Stomach (tissue), 9 donors: Measurements from ENCODE around the gene PCYT2. TPM values are rescaled to one million over a fixed set of nuclear protein-coding genes. Genes with fewer than 3 reads are reported as not detected.

ENCODE experiments used
- DNase-seq, 2 donors: peaks; one replicate each; pipeline versions ENCODE4 v3.0.0 to v3.0.0-alpha.2; 2013 to 2019
- H3K27ac ChIP-seq, 5 donors: fragments of 200-600 bp in 4 of 5; sonication (generic) in 4 of 5; one replicate each; pipeline ENCODE4 v1.5.1; 2013 to 2019; ENCODE audit warnings: mild to moderate bottlenecking in 1 of 5, moderate library complexity in 1 of 5
- H3K27me3 ChIP-seq, 3 donors: fragments of 200-600 bp; sonication (generic); one replicate each; pipeline ENCODE4 v1.5.1; 2017 to 2019; ENCODE audit warnings: mixed run types in 1 of 3
- H3K36me3 ChIP-seq, 4 donors: fragments of 200-600 bp; sonication (generic); 1 replicate in 3 of 4; 2 replicates in 1 of 4; pipeline ENCODE4 v1.5.1; 2016 to 2019
- H3K4me1 ChIP-seq, 4 donors: fragments of 200-600 bp; sonication (generic); one replicate each; pipeline ENCODE4 v1.5.1; 2016 to 2019
- H3K4me3 ChIP-seq, 4 donors: fragments of 200-600 bp; sonication (generic) in 3 of 4; one replicate each; pipeline ENCODE4 v1.5.1; 2016 to 2019; ENCODE audit warnings: mild to moderate bottlenecking in 1 of 4
- H3K9me3 ChIP-seq, 4 donors: fragments of 200-600 bp; sonication (generic); one replicate each; pipeline ENCODE4 v1.5.1; 2016 to 2019
- EP300 ChIP-seq: sonication (generic); formaldehyde crosslinking; IDR thresholded peaks from one replicate; pipeline ENCODE4 v1.6.1; 2017; ENCODE audit warnings: antibody characterized with exemption
- POLR2A ChIP-seq, 4 donors: fragments of 450-650 bp; IDR thresholded peaks; one replicate each; pipeline ENCODE4 v1.6.1; 2016; ENCODE audit warnings: antibody characterized with exemption in 4 of 4, control low read depth in 2 of 4, mild to moderate bottlenecking in 1 of 4, moderate library complexity in 1 of 4
- POLR2AphosphoS5 ChIP-seq, 3 donors: sonication (generic); formaldehyde crosslinking; IDR thresholded peaks; one replicate each; pipeline ENCODE4 v1.6.1; 2016; ENCODE audit warnings: antibody characterized with exemption in 3 of 3
- WGBS, 5 donors: extraction: QIAGEN DNeasy Blood & Tissue Kit in 3 of 5; methylation state at CpG; one replicate each; pipeline versions ENCODE4 v1.1.5 to v1.1.7; 2013 to 2018; 5-methylcytosine and 5-hydroxymethylcytosine counted together
- intact Hi-C: fragments of 100-400 bp; cut with DNase I; formaldehyde crosslinking; loops from one replicate; pipeline ENCODE4 v1.15.1; 2023; ENCODE audit warnings: low total_unique reads
- polyA plus RNA-seq, 3 donors: library from polyadenylated mRNA; stranded (reverse); fragments of 200-250 nt; gene quantifications; one replicate each; pipeline ENCODE4 v1.2.3, GENCODE V29; 2013
- total RNA-seq, 5 donors: library from RNA; depleted of rRNA; stranded (reverse); fragments of >200 nt; gene quantifications; one replicate each; pipeline versions ENCODE4 v1.1.0 to v1.2.3, GENCODE V29; 2014 to 2016
- TF ChIP-seq, protein P1 (sequence below), 7 experiments: fragments of 450-650 bp in 4 of 7; fragments of 200-600 bp in 3 of 7; sonication (generic) in 3 of 7; IDR thresholded peaks; one replicate each; pipeline ENCODE4 v1.5.1; 2016 to 2019; ENCODE audit warnings: antibody characterized with exemption in 7 of 7, control low read depth in 2 of 7, mild to moderate bottlenecking in 1 of 7
- donor health status: healthy with polysubstance abuse.
- donor health status: Bipolar disorder and iron deficiency.
- donor health status: healthy.

Gene PCYT2
- total and polyA plus RNA-seq, 8 donors, result 17.5 to 119 (median 41.2) TPM

DNA sequence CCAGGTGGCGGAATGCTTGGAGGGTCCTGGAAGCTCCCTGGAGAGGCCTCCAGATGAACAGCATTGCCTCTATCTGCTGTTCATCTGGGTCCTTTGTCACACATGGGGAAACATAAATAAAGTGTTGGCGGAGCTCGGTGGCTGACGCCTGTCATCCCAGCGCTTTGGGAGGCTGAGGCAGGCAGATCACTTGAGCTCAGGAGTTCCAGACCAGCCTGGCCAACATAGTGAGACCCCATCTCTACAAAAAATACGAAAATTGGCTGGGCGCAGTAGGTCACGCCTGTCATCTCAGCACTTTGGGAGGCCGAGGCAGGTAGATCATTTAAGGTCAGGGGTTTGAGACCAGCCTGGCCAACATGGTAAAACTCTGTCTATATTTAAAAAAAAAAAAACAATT, 33.7 kb upstream of the PCYT2 start:
- WGBS, 5 donors, result 82 to 93% (median 90%) methylated on average over 9 of the region's 9 CpGs
- intact Hi-C loops, result no loop called here

DNA sequence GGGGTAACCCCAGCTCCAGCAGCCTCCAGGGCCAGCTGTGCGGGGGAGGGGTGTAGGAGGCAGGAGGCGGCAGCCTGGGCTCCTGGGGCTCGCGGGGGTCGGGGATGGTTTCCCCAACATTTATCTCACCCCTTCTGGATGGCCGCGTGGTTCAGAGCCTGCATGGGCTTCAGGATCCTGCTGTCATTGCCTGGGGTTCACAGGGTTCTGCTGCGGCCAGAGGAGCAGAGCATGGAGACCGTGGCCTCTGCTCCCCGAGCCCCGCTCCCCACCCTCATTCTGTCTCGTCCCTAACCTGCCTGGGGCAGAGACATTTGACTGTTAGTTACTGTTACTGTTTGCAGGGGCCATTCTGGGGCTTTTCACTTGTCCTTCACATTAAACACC, 31.0 kb upstream of the PCYT2 start:
- H3K27ac ChIP-seq, result no peak overlapping the region
- intact Hi-C loops, result no loop called here
- DNase-seq, result no peak
- H3K27me3 ChIP-seq, result peaks cover 0 to 67% (median 12%) of the 10 kb centered on the region in 3 donors
- WGBS, 5 donors, result 39 to 67% (median 46%) methylated on average over 5 to 12 of the region's 12 CpGs
- TF ChIP-seq POLR2A (IDR thresholded peaks at IDR 0.05) (no peak), POLR2AphosphoS5 (IDR thresholded peaks at IDR 0.05) (no peak), EP300 (no peak)
- TF ChIP-seq, protein P1, sequence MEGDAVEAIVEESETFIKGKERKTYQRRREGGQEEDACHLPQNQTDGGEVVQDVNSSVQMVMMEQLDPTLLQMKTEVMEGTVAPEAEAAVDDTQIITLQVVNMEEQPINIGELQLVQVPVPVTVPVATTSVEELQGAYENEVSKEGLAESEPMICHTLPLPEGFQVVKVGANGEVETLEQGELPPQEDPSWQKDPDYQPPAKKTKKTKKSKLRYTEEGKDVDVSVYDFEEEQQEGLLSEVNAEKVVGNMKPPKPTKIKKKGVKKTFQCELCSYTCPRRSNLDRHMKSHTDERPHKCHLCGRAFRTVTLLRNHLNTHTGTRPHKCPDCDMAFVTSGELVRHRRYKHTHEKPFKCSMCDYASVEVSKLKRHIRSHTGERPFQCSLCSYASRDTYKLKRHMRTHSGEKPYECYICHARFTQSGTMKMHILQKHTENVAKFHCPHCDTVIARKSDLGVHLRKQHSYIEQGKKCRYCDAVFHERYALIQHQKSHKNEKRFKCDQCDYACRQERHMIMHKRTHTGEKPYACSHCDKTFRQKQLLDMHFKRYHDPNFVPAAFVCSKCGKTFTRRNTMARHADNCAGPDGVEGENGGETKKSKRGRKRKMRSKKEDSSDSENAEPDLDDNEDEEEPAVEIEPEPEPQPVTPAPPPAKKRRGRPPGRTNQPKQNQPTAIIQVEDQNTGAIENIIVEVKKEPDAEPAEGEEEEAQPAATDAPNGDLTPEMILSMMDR (IDR thresholded peaks at IDR 0.05), result no peak
- no peak overlapping the region for H3K4me3 ChIP-seq
- H3K36me3 ChIP-seq, result no peaks in the 10 kb centered on the region
- no peaks in the 10 kb centered on the region for H3K9me3 ChIP-seq
- peaks cover 2 to 26% (median 8%) of the 10 kb centered on the region in 4 donors for H3K4me1 ChIP-seq

More for the DNA sequence above, 33.7 kb upstream of the PCYT2 start:
- TF ChIP-seq POLR2AphosphoS5 (IDR thresholded peaks at IDR 0.05), result no peak
- TF ChIP-seq POLR2A (IDR thresholded peaks at IDR 0.05), result no peak
- no peak for TF ChIP-seq EP300
- TF ChIP-seq, protein P1 (IDR thresholded peaks at IDR 0.05), result no peak
- H3K9me3 ChIP-seq, result no peaks in the 10 kb centered on the region
- H3K27ac ChIP-seq, result no peak overlapping the region
- no peaks in the 10 kb centered on the region for H3K36me3 ChIP-seq
- H3K4me3 ChIP-seq, result no peak overlapping the region
- peaks cover 0 to 13% (median 0%) of the 10 kb centered on the region in 4 donors for H3K4me1 ChIP-seq
- DNase-seq, result no peak
- H3K27me3 ChIP-seq, result peaks cover 0 to 57% (median 12%) of the 10 kb centered on the region in 3 donors

DNA sequence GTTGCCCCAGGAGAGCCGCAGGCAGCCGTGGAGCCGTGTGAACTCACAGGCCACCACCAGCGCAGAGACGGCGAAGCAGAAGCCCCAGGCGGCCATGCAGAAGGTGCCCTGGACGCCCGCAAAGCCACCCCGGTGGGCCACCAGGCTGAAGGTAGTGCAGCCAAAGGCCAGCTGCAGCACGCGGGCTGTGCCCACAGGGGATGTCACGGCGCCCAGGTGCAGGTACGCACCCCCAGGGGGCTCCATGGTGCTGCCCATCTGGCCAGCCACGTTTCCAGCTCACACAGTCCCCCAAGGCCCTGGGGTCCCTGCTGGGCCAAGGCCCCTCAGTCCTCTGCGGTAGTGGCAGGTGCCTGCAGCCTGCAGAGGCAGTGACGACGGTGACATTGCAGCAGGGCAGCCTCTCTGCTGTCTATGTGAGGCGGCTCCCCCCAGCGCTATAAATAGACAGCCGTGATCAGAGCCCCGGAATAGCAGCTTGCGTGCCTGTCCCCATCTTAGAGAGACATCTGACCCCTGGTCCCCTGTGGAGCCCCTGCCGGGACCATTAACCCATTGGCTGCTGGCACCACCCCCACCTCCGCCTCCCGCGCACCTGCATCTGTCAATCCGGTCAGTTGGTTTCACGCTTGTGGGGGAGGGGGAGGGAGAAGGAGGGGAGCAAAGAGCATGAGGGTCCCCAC, 30.4 kb upstream of the PCYT2 start:
- peaks cover 0 to 72% (median 12%) of the 10 kb centered on the region in 3 donors for H3K27me3 ChIP-seq
- TF ChIP-seq POLR2A (IDR thresholded peaks at IDR 0.05) (no peak), POLR2AphosphoS5 (IDR thresholded peaks at IDR 0.05) (no peak), EP300 (no peak)
- TF ChIP-seq, protein P1 (IDR thresholded peaks at IDR 0.05), result no peak
- intact Hi-C loops, result no loop called here
- no peak for DNase-seq
- 42 to 80% (median 47%) methylated on average over 1 to 30 of the region's 30 CpGs for WGBS, 5 donors
- H3K27ac ChIP-seq, result no peak overlapping the region
- H3K4me3 ChIP-seq, result no peak overlapping the region
- H3K9me3 ChIP-seq, result no peaks in the 10 kb centered on the region
- no peaks in the 10 kb centered on the region for H3K36me3 ChIP-seq
- peaks cover 8 to 30% (median 13%) of the 10 kb centered on the region in 4 donors for H3K4me1 ChIP-seq

DNA sequence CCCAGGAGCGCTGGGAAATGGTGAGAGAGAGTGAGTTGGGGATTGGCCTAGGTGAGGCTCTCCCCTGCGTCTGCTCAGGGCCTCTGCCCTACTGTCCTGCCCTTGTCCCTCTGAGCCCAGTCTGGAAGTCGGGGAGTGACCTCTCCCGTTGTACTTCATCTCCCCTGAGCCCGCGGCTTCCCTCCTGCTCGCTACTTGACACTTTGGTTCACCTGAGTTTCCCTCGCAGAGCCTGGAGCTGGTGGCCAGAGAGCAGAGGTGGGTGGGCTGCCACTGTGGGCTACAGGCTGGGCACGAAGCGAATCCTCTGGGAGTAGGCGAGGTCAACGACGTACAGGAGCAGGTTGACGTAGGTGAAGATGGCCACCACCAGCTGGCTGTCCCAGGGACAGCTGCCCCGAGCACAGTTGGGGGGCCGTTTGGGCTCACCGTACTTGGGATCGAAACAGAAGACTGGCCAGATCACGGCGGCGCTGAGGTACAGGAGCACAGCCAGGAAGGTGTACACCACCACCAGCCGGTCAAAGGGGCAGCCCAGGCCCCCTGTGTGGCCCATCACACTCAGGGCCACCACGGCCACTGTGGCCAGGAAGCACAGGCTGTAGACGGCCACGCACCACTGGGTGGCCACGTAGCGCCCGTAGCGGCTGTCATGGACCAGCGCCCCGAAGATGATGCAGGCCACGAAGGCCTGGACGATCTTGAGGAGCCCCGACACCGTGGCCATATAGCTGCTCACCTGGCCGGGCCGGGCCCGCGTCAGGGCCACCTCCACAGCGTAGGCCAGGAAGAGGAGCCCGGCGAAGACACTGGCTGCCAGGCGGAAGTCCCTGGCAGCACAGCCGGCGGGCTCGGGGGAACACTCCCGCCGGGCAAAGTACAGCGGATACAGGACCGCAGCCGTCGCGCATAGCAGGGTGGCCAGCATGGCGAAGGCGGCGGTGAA, 29.6 kb upstream of the PCYT2 start:
- Histone ChIP-seq H3K9me3 (no peaks in the 10 kb centered on the region), H3K4me1 (peaks cover 9 to 37% (median 21%) of the 10 kb centered on the region in 4 donors), H3K36me3 (no peaks in the 10 kb centered on the region), H3K27ac (no peak overlapping the region), H3K4me3 (no peak overlapping the region), H3K27me3 (peaks cover 0 to 71% (median 12%) of the 10 kb centered on the region in 3 donors)
- intact Hi-C loops, result no loop called here
- TF ChIP-seq POLR2A (IDR thresholded peaks at IDR 0.05) (no peak), POLR2AphosphoS5 (IDR thresholded peaks at IDR 0.05) (no peak), EP300 (no peak)
- TF ChIP-seq, protein P1 (IDR thresholded peaks at IDR 0.05), result no peak
- DNase-seq, result no peak
- WGBS, 5 donors, result 89 to 93% (median 92%) methylated on average over 34 to 56 of the region's 56 CpGs
